Measurements from ENCODE around the gene ELL2. TPM values are rescaled to one million over a fixed set of nuclear protein-coding genes. Genes with fewer than 3 reads are reported as not detected.
A peak's percentile ranks its signal among the peaks of the same experiment; 100 is the strongest.

The ELL2 gene
- polyA plus RNA-seq, 6 donors from 2014 or later = 6.3 to 10.1 (median 8.3) TPM

- Mint-ChIP-seq H3K9me3 (no peaks in the 10 kb centered on the region), H3K4me3 (peak overlapping the region in 5 of 8 donors; percentile 23 to 87 (median 44)), H3K27me3 (no peaks in the 10 kb centered on the region), H3K36me3 (peaks cover 7 to 14% of the 10 kb centered on the region in 2 donors), H3K27ac (peak overlapping the region in 4 of 6 donors; percentile 43 to 74 (median 54)), H3K4me1 (peaks cover 11 to 23% (median 18%) of the 10 kb centered on the region in 3 donors)
- peak in 1 of 2 donors; percentile 21 for ATAC-seq (ENCODE audit: low read depth in 2 of 2)
- no peak for DNase-seq
Observed at GRCh38 chr5:95883185-95884016, 78.2 kb downstream of the ELL2 start.

GRCh38 chr5:95881833-95882232, 79.8 kb downstream of the ELL2 start:
- Mint-ChIP-seq H3K4me3 (no peak overlapping the region), H3K27me3 (no peaks in the 10 kb centered on the region), H3K9me3 (no peaks in the 10 kb centered on the region), H3K4me1 (peaks cover 11 to 23% (median 18%) of the 10 kb centered on the region in 3 donors), H3K27ac (no peak overlapping the region), H3K36me3 (peaks cover 0 to 4% of the 10 kb centered on the region in 2 donors)
- ATAC-seq (ENCODE audit: low read depth in 2 of 2) (no peak), DNase-seq (no peak)

- H3K27ac Mint-ChIP-seq = no peak overlapping the region
- peaks cover 11 to 23% (median 18%) of the 10 kb centered on the region in 3 donors for H3K4me1 Mint-ChIP-seq
- H3K9me3 Mint-ChIP-seq = no peaks in the 10 kb centered on the region
- DNase-seq (no peak), ATAC-seq (ENCODE audit: low read depth in 2 of 2) (no peak)
- H3K27me3 Mint-ChIP-seq = no peaks in the 10 kb centered on the region
- no peaks in the 10 kb centered on the region for H3K36me3 Mint-ChIP-seq
- H3K4me3 Mint-ChIP-seq = no peak overlapping the region
Observed at GRCh38 chr5:95880081-95880926, 81.3 kb downstream of the ELL2 start.

GRCh38 chr5:95879661-95880060, 82.0 kb downstream of the ELL2 start:
- H3K4me3 Mint-ChIP-seq = no peak overlapping the region
- no peaks in the 10 kb centered on the region for H3K27me3 Mint-ChIP-seq
- H3K27ac Mint-ChIP-seq = no peak overlapping the region
- H3K4me1 Mint-ChIP-seq = peaks cover 11 to 23% (median 17%) of the 10 kb centered on the region in 3 donors
- no peak for DNase-seq
- H3K9me3 Mint-ChIP-seq = no peaks in the 10 kb centered on the region
- H3K36me3 Mint-ChIP-seq = no peaks in the 10 kb centered on the region
- ATAC-seq (ENCODE audit: low read depth in 2 of 2) = no peak

- Mint-ChIP-seq H3K4me3 (no peak overlapping the region), H3K27ac (peak overlapping the region in 1 of 6 donors; percentile 62), H3K9me3 (no peaks in the 10 kb centered on the region), H3K27me3 (no peaks in the 10 kb centered on the region), H3K36me3 (no peaks in the 10 kb centered on the region), H3K4me1 (peaks cover 2 to 13% (median 7%) of the 10 kb centered on the region in 3 donors)
- DNase-seq = no peak
- ATAC-seq (ENCODE audit: low read depth in 2 of 2) = no peak
Observed at GRCh38 chr5:95878417-95879323, 83.0 kb downstream of the ELL2 start.

- DNase-seq (no peak), ATAC-seq (ENCODE audit: low read depth in 2 of 2) (no peak)
- Mint-ChIP-seq H3K27me3 (no peaks in the 10 kb centered on the region), H3K9me3 (no peaks in the 10 kb centered on the region), H3K27ac (peak overlapping the region in 1 of 6 donors; percentile 83), H3K4me1 (peaks cover 0 to 8% (median 0%) of the 10 kb centered on the region in 3 donors), H3K36me3 (no peaks in the 10 kb centered on the region), H3K4me3 (no peak overlapping the region)
Observed at GRCh38 chr5:95876782-95877181, 84.9 kb downstream of the ELL2 start.

- Mint-ChIP-seq H3K27ac (no peak overlapping the region), H3K27me3 (no peaks in the 10 kb centered on the region), H3K36me3 (no peaks in the 10 kb centered on the region), H3K4me1 (peaks cover 18 to 25% (median 20%) of the 10 kb centered on the region in 3 donors), H3K4me3 (peak overlapping the region in 1 of 8 donors; percentile 22), H3K9me3 (peaks cover 0 to 2% (median 0%) of the 10 kb centered on the region in 7 donors)
- DNase-seq (no peak), ATAC-seq (ENCODE audit: low read depth in 2 of 2) (no peak)
Observed at GRCh38 chr5:95874246-95874645, 87.4 kb downstream of the ELL2 start.

GRCh38 chr5:95873351-95873750, 88.3 kb downstream of the ELL2 start:
- Mint-ChIP-seq H3K9me3 (peaks cover 0 to 5% (median 0%) of the 10 kb centered on the region in 7 donors), H3K27me3 (no peaks in the 10 kb centered on the region), H3K4me3 (no peak overlapping the region), H3K36me3 (no peaks in the 10 kb centered on the region), H3K27ac (no peak overlapping the region), H3K4me1 (peaks cover 18 to 34% (median 28%) of the 10 kb centered on the region in 3 donors)
- ATAC-seq (ENCODE audit: low read depth in 2 of 2) (no peak), DNase-seq (no peak)

GRCh38 chr5:95872346-95873268, 89.0 kb downstream of the ELL2 start:
- peak overlapping the region in 3 of 6 donors; percentile 67 to 93 (median 77) for H3K27ac Mint-ChIP-seq
- no peak overlapping the region for H3K4me3 Mint-ChIP-seq
- peaks cover 21 to 38% (median 32%) of the 10 kb centered on the region in 3 donors for H3K4me1 Mint-ChIP-seq
- peaks cover 0 to 5% (median 0%) of the 10 kb centered on the region in 7 donors for H3K9me3 Mint-ChIP-seq
- no peaks in the 10 kb centered on the region for H3K27me3 Mint-ChIP-seq
- H3K36me3 Mint-ChIP-seq = no peaks in the 10 kb centered on the region
- DNase-seq = no peak
- ATAC-seq (ENCODE audit: low read depth in 2 of 2) = no peak

GRCh38 chr5:95871146-95871806, 90.4 kb downstream of the ELL2 start:
- Mint-ChIP-seq H3K27me3 (no peaks in the 10 kb centered on the region), H3K9me3 (peaks cover 0 to 5% (median 0%) of the 10 kb centered on the region in 7 donors), H3K36me3 (no peaks in the 10 kb centered on the region), H3K4me1 (peaks cover 21 to 38% (median 35%) of the 10 kb centered on the region in 3 donors), H3K27ac (peak overlapping the region in 2 of 6 donors; percentile 44 to 81), H3K4me3 (no peak overlapping the region)
- DNase-seq (no peak), ATAC-seq (ENCODE audit: low read depth in 2 of 2) (no peak)

- no peaks in the 10 kb centered on the region for H3K27me3 Mint-ChIP-seq
- H3K4me3 Mint-ChIP-seq = peak overlapping the region; percentile 46 to 89 (median 58)
- ATAC-seq (ENCODE audit: low read depth in 2 of 2) (peak; percentile 40 to 41), DNase-seq (peak; percentile 19)
- H3K9me3 Mint-ChIP-seq = peaks cover 0 to 5% (median 0%) of the 10 kb centered on the region in 7 donors
- H3K4me1 Mint-ChIP-seq = peaks cover 21 to 40% (median 37%) of the 10 kb centered on the region in 3 donors
- H3K27ac Mint-ChIP-seq = peak overlapping the region; percentile 81 to 96 (median 92)
- no peaks in the 10 kb centered on the region for H3K36me3 Mint-ChIP-seq
Observed at GRCh38 chr5:95870105-95870672, 91.5 kb downstream of the ELL2 start.
